AG09319 (cell line): ENCODE results near the gene OGFOD2.

Source experiments
- DNase-seq: peaks from one replicate; pipeline ENCODE4 v3.0.0-alpha.2; 2010; ENCODE audit warnings: low read depth; ENCODE audit errors: extremely low read depth
- TF ChIP-seq, protein P1 (sequence below): IDR thresholded peaks from 2 replicates; pipeline ENCODE4 v1.5.1; 2011; ENCODE audit warnings: low read depth, mild to moderate bottlenecking, inconsistent platforms, low read length, moderate library complexity

Gene OGFOD2

DNA sequence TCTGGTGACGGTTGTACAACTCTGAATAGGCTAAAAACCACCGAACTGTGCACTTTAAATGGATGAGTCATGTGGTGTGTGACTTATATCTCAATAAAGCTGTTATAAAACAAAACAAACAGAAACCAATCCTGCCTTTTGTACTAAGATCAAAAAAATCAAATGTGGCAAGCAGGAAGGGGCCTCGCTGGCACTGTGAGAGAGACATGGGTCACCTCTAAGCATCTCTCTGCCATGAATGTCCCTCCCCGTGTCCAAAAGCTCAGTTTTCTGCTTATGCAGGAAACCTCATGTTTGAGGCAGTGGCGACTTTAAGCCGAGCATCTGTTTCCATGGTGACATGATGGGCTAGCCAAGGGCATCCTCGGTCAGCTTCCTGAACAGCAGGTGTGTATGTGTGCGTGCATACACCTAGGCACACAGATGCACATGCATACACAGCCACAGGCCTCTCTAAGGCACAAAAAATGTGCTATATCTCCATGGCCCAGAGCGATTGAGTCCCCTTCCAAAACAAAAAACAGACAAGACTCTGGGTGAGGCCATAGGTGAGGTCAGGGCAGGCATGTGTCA lies 49.9 kb downstream of the OGFOD2 start:
- DNase-seq = no peak
- TF ChIP-seq, protein P1, sequence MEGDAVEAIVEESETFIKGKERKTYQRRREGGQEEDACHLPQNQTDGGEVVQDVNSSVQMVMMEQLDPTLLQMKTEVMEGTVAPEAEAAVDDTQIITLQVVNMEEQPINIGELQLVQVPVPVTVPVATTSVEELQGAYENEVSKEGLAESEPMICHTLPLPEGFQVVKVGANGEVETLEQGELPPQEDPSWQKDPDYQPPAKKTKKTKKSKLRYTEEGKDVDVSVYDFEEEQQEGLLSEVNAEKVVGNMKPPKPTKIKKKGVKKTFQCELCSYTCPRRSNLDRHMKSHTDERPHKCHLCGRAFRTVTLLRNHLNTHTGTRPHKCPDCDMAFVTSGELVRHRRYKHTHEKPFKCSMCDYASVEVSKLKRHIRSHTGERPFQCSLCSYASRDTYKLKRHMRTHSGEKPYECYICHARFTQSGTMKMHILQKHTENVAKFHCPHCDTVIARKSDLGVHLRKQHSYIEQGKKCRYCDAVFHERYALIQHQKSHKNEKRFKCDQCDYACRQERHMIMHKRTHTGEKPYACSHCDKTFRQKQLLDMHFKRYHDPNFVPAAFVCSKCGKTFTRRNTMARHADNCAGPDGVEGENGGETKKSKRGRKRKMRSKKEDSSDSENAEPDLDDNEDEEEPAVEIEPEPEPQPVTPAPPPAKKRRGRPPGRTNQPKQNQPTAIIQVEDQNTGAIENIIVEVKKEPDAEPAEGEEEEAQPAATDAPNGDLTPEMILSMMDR = no peak

DNA sequence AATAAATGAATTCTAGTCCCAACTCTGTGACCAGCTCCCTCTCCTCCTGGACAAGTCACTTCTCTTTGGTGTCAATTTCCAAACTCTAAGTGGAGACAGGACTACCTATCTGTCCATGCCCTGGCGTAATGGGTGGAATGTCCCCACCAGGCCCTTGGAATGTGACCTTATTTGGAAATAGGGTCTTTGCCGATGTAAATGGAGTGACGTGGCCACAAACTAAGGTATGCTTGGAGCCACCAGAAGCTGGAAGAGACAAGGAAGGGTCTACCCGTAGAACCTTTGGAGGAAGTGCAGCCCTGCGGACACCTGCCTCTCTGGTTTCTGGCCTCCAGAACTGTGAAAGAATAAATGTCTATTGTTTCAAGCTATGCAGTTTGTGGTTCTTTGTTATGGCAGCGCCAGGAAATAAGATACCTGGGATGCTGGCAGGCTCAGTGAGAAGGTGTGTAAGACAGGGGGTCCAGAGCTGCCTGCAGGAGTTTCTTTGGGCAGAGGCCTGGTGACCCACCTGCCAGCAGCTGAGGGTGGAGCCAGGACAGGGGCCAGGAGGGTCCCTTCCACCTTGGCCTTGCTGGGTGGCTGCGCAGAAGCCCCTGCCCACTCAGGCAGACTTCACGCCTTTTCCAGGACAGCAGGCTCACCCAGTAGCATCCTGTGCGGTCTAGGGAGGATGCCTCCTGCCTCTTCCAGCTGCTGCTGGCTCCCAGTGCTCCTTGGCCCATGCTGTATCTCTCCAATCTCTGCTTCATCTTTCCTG lies 51.2 kb downstream of the OGFOD2 start:
- TF ChIP-seq, protein P1 = no peak
- DNase-seq = no peak

DNA sequence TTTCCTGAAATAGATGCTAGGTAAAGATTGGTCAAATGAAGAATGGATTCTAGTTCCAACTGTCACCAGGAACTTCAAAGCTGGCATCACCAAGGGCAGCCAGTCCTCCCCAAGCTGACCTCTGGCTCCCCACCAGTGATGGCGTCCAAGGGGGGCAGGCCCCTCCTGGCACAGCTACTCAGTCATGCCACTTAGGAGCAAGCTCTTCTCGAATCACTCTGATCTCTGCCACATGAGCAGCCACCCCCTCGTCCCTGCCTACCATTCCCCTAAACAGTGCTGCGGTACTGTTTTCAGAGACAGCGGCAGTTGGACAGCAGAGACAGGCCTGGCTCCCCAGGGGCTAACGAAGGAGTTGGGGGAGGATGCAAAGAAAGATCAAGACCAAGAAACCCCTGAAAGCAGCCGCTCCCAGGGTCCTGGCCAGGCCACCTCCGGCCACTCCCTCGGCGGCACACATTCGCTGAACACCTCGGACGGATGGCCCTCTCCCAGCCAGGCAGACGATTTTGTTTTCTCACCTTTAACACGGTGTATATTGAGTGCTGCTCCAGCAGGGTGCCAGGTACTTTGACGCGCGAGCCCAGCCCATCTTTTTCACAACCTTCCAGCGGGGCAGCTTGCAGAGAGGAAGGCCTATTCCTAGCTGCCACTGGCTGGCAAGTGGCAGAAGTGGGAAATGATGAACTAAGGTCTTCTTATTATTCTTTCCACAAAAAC lies 52.8 kb downstream of the OGFOD2 start:
- no peak for DNase-seq
- TF ChIP-seq, protein P1 = no peak

DNA sequence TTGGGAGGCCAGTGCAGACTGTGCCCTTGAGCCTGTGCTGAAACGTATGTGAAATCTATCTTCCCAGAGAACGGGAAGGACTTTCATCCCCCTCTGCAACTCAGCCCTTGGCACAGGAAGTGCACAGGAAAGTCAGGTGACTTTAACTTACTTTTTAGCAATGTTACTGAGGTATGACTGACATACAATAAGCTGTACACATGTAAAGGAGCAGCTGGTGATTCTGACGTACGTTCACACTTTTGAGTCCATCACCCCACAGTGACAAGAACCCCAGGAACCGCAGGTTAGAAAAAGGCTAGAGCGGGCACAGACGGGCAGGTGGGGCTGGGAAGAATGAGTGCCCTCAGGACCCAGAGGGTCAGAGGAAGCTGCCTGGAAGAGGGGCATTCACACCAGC lies 53.4 kb downstream of the OGFOD2 start:
- no peak for DNase-seq
- TF ChIP-seq, protein P1 = no peak

DNA sequence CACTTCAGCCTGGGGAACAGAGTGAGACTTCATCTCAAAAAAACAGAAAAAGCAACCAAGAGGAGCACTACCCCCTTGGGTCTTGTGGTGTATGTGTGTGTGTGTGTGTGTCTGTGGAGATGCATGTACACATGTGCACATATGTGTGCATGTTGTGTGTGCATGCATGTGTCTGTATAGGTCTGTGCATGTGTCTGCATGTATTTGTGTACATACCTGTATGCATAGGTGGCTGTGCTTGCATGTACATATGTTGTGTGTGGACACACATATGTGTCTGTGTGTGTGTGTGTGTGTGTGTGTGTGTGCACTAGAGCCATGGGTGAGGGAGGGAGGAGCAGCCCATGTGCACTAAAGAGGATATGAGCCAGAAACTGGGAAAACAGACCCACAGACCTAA lies 54.5 kb downstream of the OGFOD2 start:
- TF ChIP-seq, protein P1 = no peak
- no peak for DNase-seq
